Loucy (cell line): ENCODE measurements around the gene EEIG2.

ENCODE experiments used
- EZH2phosphoT487 ChIP-seq: fragments of 200-600 bp; IDR thresholded peaks from 2 replicates; pipeline ENCODE4 v1.6.1; 2018; ENCODE audit warnings: antibody characterized with exemption, mild to moderate bottlenecking, moderate library complexity, borderline replicate concordance
- TF ChIP-seq, protein P1 (sequence below): fragments of 200-600 bp; sonication (generic); conservative IDR thresholded peaks from 2 replicates; pipeline ENCODE4 v1.5.1; 2014; ENCODE audit warnings: mild to moderate bottlenecking, antibody characterized with exemption, low read length

- TF ChIP-seq, protein P1, sequence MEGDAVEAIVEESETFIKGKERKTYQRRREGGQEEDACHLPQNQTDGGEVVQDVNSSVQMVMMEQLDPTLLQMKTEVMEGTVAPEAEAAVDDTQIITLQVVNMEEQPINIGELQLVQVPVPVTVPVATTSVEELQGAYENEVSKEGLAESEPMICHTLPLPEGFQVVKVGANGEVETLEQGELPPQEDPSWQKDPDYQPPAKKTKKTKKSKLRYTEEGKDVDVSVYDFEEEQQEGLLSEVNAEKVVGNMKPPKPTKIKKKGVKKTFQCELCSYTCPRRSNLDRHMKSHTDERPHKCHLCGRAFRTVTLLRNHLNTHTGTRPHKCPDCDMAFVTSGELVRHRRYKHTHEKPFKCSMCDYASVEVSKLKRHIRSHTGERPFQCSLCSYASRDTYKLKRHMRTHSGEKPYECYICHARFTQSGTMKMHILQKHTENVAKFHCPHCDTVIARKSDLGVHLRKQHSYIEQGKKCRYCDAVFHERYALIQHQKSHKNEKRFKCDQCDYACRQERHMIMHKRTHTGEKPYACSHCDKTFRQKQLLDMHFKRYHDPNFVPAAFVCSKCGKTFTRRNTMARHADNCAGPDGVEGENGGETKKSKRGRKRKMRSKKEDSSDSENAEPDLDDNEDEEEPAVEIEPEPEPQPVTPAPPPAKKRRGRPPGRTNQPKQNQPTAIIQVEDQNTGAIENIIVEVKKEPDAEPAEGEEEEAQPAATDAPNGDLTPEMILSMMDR = no peak
- TF ChIP-seq EZH2phosphoT487 = no peak
These were observed 49.7 kb downstream of the EEIG2 start for GRCh38 chr1:108609483-108610049.
